ENCODE results near the gene TOM1L1.

TOM1L1 gene

DNA sequence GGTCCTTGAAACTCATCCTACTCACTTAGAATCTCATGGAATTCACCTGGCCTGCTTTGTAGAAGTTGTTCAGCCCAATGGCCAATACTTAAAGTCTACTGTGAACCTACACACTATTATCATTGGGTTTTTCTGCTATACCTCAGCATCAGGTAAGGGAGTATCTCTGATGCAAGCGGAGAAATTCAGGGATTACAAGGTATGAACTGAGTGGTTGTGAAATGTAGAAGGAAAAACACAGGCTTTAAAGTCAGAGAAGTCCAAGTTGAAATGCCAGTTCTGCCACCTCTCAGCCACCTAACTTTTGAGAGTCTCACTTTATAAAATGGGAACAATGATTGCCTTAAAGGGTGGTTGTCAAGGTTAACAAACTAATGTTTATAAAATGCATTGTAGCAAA is 36.8 kb downstream of the TOM1L1 start:
- H3K27ac ChIP-seq (ENCODE audit: low read depth, low read length): no peak overlapping the region
- H3K36me3 ChIP-seq (ENCODE audit: control insufficient read depth in 5 of 5, insufficient read depth in 5 of 5, low read length in 5 of 5): peaks cover 2 to 27% (median 13%) of the 10 kb centered on the region in 5 donors

GRCh38 chr17:54941285-54941684 is 40.6 kb downstream of the TOM1L1 start:
- Histone ChIP-seq H3K27me3 (ENCODE audit: control insufficient read depth in 5 of 5, insufficient read depth in 4 of 5, low read length in 5 of 5) (no peaks in the 10 kb centered on the region), H3K4me3 (ENCODE audit: low read depth in 1 of 5, low read length in 5 of 5) (no peak overlapping the region), H3K36me3 (ENCODE audit: control insufficient read depth in 5 of 5, insufficient read depth in 5 of 5, low read length in 5 of 5) (peaks cover 2 to 15% (median 9%) of the 10 kb centered on the region in 5 donors), H3K9me3 (ENCODE audit: control insufficient read depth in 5 of 5, low read length in 5 of 5) (no peaks in the 10 kb centered on the region), H3K27ac (ENCODE audit: low read depth, low read length) (no peak overlapping the region), H3K9ac (ENCODE audit: low read length in 5 of 5) (no peak overlapping the region), H3K4me1 (ENCODE audit: control insufficient read depth in 5 of 5, insufficient read depth in 5 of 5, low read length in 5 of 5) (peaks cover 0 to 5% (median 0%) of the 10 kb centered on the region in 5 donors)

More for the DNA sequence above, 36.8 kb downstream of the TOM1L1 start:
- no peaks in the 10 kb centered on the region for H3K27me3 ChIP-seq (ENCODE audit: control insufficient read depth in 5 of 5, insufficient read depth in 4 of 5, low read length in 5 of 5)
- H3K4me1 ChIP-seq (ENCODE audit: control insufficient read depth in 5 of 5, insufficient read depth in 5 of 5, low read length in 5 of 5): peaks cover 0 to 5% (median 0%) of the 10 kb centered on the region in 5 donors
- H3K9ac ChIP-seq (ENCODE audit: low read length in 5 of 5): no peak overlapping the region
- no peaks in the 10 kb centered on the region for H3K9me3 ChIP-seq (ENCODE audit: control insufficient read depth in 5 of 5, low read length in 5 of 5)
- no peak overlapping the region for H3K4me3 ChIP-seq (ENCODE audit: low read depth in 1 of 5, low read length in 5 of 5)

- Histone ChIP-seq H3K9ac (ENCODE audit: low read length in 5 of 5) (no peak overlapping the region), H3K36me3 (ENCODE audit: control insufficient read depth in 5 of 5, insufficient read depth in 5 of 5, low read length in 5 of 5) (peaks cover 0 to 6% (median 0%) of the 10 kb centered on the region in 5 donors), H3K27me3 (ENCODE audit: control insufficient read depth in 5 of 5, insufficient read depth in 4 of 5, low read length in 5 of 5) (no peaks in the 10 kb centered on the region), H3K4me3 (ENCODE audit: low read depth in 1 of 5, low read length in 5 of 5) (no peak overlapping the region), H3K9me3 (ENCODE audit: control insufficient read depth in 5 of 5, low read length in 5 of 5) (no peaks in the 10 kb centered on the region), H3K4me1 (ENCODE audit: control insufficient read depth in 5 of 5, insufficient read depth in 5 of 5, low read length in 5 of 5) (peaks cover 0 to 5% (median 0%) of the 10 kb centered on the region in 5 donors), H3K27ac (ENCODE audit: low read depth, low read length) (no peak overlapping the region)
Observed at GRCh38 chr17:54944796-54945195, 44.1 kb downstream of the TOM1L1 start.

- Histone ChIP-seq H3K9me3 (ENCODE audit: control insufficient read depth in 5 of 5, low read length in 5 of 5) (no peaks in the 10 kb centered on the region), H3K4me1 (ENCODE audit: control insufficient read depth in 5 of 5, insufficient read depth in 5 of 5, low read length in 5 of 5) (peaks cover 0 to 2% (median 0%) of the 10 kb centered on the region in 5 donors), H3K27ac (ENCODE audit: low read depth, low read length) (no peak overlapping the region), H3K9ac (ENCODE audit: low read length in 5 of 5) (no peak overlapping the region), H3K4me3 (ENCODE audit: low read depth in 1 of 5, low read length in 5 of 5) (no peak overlapping the region), H3K36me3 (ENCODE audit: control insufficient read depth in 5 of 5, insufficient read depth in 5 of 5, low read length in 5 of 5) (peaks cover 0 to 9% (median 0%) of the 10 kb centered on the region in 5 donors), H3K27me3 (ENCODE audit: control insufficient read depth in 5 of 5, insufficient read depth in 4 of 5, low read length in 5 of 5) (no peaks in the 10 kb centered on the region)
Observed at GRCh38 chr17:54945231-54945630, 44.6 kb downstream of the TOM1L1 start.

DNA sequence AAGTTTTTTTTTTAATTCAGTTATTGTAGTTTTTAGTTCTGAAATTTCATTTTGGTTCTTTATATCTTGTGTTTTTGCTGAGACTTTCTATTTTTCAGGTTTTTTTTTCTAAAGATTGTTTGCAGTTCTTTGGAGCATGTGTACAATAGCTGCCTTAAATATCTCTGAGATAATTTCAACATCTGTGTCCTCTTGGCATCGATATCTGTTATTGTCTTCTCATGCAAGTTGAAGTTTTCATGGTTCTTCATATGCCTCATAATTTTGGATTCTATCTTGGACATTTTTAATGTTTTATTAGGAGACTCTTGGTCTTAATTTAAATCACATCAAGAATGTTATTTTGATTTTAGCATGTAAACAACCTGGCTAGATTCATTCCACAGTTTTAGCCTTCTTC is 45.0 kb downstream of the TOM1L1 start:
- Histone ChIP-seq H3K4me3 (ENCODE audit: low read depth in 1 of 5, low read length in 5 of 5) (no peak overlapping the region), H3K9ac (ENCODE audit: low read length in 5 of 5) (no peak overlapping the region), H3K4me1 (ENCODE audit: control insufficient read depth in 5 of 5, insufficient read depth in 5 of 5, low read length in 5 of 5) (no peaks in the 10 kb centered on the region), H3K9me3 (ENCODE audit: control insufficient read depth in 5 of 5, low read length in 5 of 5) (no peaks in the 10 kb centered on the region), H3K27me3 (ENCODE audit: control insufficient read depth in 5 of 5, insufficient read depth in 4 of 5, low read length in 5 of 5) (no peaks in the 10 kb centered on the region), H3K27ac (ENCODE audit: low read depth, low read length) (no peak overlapping the region), H3K36me3 (ENCODE audit: control insufficient read depth in 5 of 5, insufficient read depth in 5 of 5, low read length in 5 of 5) (peaks cover 0 to 9% (median 0%) of the 10 kb centered on the region in 5 donors)

DNA sequence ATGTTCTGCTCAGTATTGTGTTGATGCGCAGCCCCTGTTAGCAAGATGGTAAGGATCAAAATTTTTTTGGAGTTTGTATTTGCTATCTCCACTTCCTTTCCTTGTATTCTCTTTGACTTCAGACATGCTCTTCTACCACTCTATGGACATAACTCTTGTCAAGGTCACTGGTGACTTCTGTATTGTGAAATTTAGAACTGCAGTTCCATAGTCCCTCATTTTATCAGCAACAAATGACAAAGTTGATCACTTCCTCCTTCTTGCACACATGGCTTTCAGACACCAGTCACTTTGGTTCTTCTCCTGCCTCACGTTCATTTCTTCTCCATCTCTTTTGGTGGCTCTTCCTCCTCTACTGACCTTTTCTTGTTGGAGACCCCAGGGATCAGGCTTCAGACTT is 46.7 kb downstream of the TOM1L1 start:
- H3K9ac ChIP-seq (ENCODE audit: low read length in 5 of 5): no peak overlapping the region
- H3K36me3 ChIP-seq (ENCODE audit: control insufficient read depth in 5 of 5, insufficient read depth in 5 of 5, low read length in 5 of 5): peaks cover 0 to 9% (median 2%) of the 10 kb centered on the region in 5 donors
- no peaks in the 10 kb centered on the region for H3K4me1 ChIP-seq (ENCODE audit: control insufficient read depth in 5 of 5, insufficient read depth in 5 of 5, low read length in 5 of 5)
- no peaks in the 10 kb centered on the region for H3K9me3 ChIP-seq (ENCODE audit: control insufficient read depth in 5 of 5, low read length in 5 of 5)
- H3K27me3 ChIP-seq (ENCODE audit: control insufficient read depth in 5 of 5, insufficient read depth in 4 of 5, low read length in 5 of 5): no peaks in the 10 kb centered on the region
- no peak overlapping the region for H3K4me3 ChIP-seq (ENCODE audit: low read depth in 1 of 5, low read length in 5 of 5)
- H3K27ac ChIP-seq (ENCODE audit: low read depth, low read length): no peak overlapping the region

DNA sequence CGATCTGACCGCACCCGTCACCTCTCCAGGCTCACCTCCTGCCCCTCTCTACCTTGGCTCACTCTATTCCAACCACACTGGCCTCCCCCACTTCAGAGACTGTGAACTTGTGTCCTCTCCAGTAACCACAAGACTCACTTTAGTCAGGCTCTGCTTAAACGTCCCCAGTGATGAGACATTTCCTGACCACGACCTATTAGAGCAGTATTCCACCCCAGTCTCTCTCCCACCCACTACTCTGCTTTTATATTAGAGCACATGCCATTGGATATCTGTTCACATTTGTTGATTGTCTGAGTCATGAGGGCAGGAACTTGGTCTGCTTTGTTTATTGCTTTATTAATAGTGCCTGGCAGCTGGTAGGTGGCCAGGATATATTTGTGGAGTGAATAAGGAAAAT is 47.7 kb downstream of the TOM1L1 start:
- Histone ChIP-seq H3K27ac (ENCODE audit: low read depth, low read length) (no peak overlapping the region), H3K9me3 (ENCODE audit: control insufficient read depth in 5 of 5, low read length in 5 of 5) (no peaks in the 10 kb centered on the region), H3K4me3 (ENCODE audit: low read depth in 1 of 5, low read length in 5 of 5) (no peak overlapping the region), H3K4me1 (ENCODE audit: control insufficient read depth in 5 of 5, insufficient read depth in 5 of 5, low read length in 5 of 5) (no peaks in the 10 kb centered on the region), H3K27me3 (ENCODE audit: control insufficient read depth in 5 of 5, insufficient read depth in 4 of 5, low read length in 5 of 5) (no peaks in the 10 kb centered on the region), H3K9ac (ENCODE audit: low read length in 5 of 5) (no peak overlapping the region), H3K36me3 (ENCODE audit: control insufficient read depth in 5 of 5, insufficient read depth in 5 of 5, low read length in 5 of 5) (peaks cover 0 to 13% (median 2%) of the 10 kb centered on the region in 5 donors)

GRCh38 chr17:54950116-54950515 is 49.5 kb downstream of the TOM1L1 start:
- Histone ChIP-seq H3K27ac (ENCODE audit: low read depth, low read length) (no peak overlapping the region), H3K9me3 (ENCODE audit: control insufficient read depth in 5 of 5, low read length in 5 of 5) (no peaks in the 10 kb centered on the region), H3K4me3 (ENCODE audit: low read depth in 1 of 5, low read length in 5 of 5) (no peak overlapping the region), H3K27me3 (ENCODE audit: control insufficient read depth in 5 of 5, insufficient read depth in 4 of 5, low read length in 5 of 5) (no peaks in the 10 kb centered on the region), H3K4me1 (ENCODE audit: control insufficient read depth in 5 of 5, insufficient read depth in 5 of 5, low read length in 5 of 5) (no peaks in the 10 kb centered on the region), H3K36me3 (ENCODE audit: control insufficient read depth in 5 of 5, insufficient read depth in 5 of 5, low read length in 5 of 5) (peaks cover 7 to 14% (median 10%) of the 10 kb centered on the region in 5 donors), H3K9ac (ENCODE audit: low read length in 5 of 5) (no peak overlapping the region)

- Histone ChIP-seq H3K9ac (ENCODE audit: low read length in 5 of 5) (no peak overlapping the region), H3K36me3 (ENCODE audit: control insufficient read depth in 5 of 5, insufficient read depth in 5 of 5, low read length in 5 of 5) (peaks cover 9 to 14% (median 12%) of the 10 kb centered on the region in 5 donors), H3K9me3 (ENCODE audit: control insufficient read depth in 5 of 5, low read length in 5 of 5) (no peaks in the 10 kb centered on the region), H3K4me1 (ENCODE audit: control insufficient read depth in 5 of 5, insufficient read depth in 5 of 5, low read length in 5 of 5) (no peaks in the 10 kb centered on the region), H3K4me3 (ENCODE audit: low read depth in 1 of 5, low read length in 5 of 5) (no peak overlapping the region), H3K27me3 (ENCODE audit: control insufficient read depth in 5 of 5, insufficient read depth in 4 of 5, low read length in 5 of 5) (no peaks in the 10 kb centered on the region), H3K27ac (ENCODE audit: low read depth, low read length) (no peak overlapping the region)
Observed at GRCh38 chr17:54951286-54951685, 50.6 kb downstream of the TOM1L1 start.

DNA sequence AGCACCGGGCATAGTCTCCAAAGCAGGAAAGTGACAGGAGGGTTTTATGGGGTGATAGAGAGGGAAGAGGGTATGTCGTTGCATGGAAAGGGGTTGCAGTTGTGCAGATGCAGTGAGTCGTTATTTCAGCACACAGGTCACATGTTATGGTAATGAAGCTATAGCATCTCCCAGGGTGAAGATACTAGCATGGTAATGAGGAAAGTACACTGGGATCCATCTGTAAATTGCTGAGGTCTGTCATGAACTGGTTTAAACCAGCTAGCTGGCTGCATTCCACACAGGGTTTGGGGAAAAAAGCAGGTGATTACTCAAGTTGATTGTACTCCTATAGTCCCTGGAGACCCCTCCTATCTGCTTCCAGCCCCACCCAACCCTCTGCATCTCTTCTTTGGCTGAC is 56.1 kb downstream of the TOM1L1 start:
- H3K9ac ChIP-seq (ENCODE audit: low read length in 5 of 5): no peak overlapping the region
- no peaks in the 10 kb centered on the region for H3K9me3 ChIP-seq (ENCODE audit: control insufficient read depth in 5 of 5, low read length in 5 of 5)
- no peak overlapping the region for H3K4me3 ChIP-seq (ENCODE audit: low read depth in 1 of 5, low read length in 5 of 5)
- H3K4me1 ChIP-seq (ENCODE audit: control insufficient read depth in 5 of 5, insufficient read depth in 5 of 5, low read length in 5 of 5): no peaks in the 10 kb centered on the region
- H3K27me3 ChIP-seq (ENCODE audit: control insufficient read depth in 5 of 5, insufficient read depth in 4 of 5, low read length in 5 of 5): no peaks in the 10 kb centered on the region
- H3K36me3 ChIP-seq (ENCODE audit: control insufficient read depth in 5 of 5, insufficient read depth in 5 of 5, low read length in 5 of 5): peaks cover 33 to 51% (median 41%) of the 10 kb centered on the region in 5 donors
- no peak overlapping the region for H3K27ac ChIP-seq (ENCODE audit: low read depth, low read length)

Measured in subcutaneous abdominal adipose tissue (tissue), 5 donors.